GM06990 (cell line): ENCODE measurements around the gene CHN2.

Source experiments
- DNase-seq: peaks from one replicate; pipeline ENCODE4 v3.0.0-alpha.2; 2011; ENCODE audit not compliant: insufficient read length; ENCODE audit errors: extremely low read depth
- H3K27me3 ChIP-seq: replicated peaks from 2 replicates; pipeline ENCODE4 v1.6.0; 2011; ENCODE audit warnings: low read length; ENCODE audit not compliant: control insufficient read depth, insufficient read depth
- H3K36me3 ChIP-seq: 2 replicates; pipeline ENCODE4 v1.5.1; 2011; ENCODE audit warnings: low read length; ENCODE audit not compliant: control insufficient read depth, insufficient read depth
- H3K4me3 ChIP-seq: replicated peaks from 2 replicates; pipeline ENCODE4 v1.5.1; 2011; ENCODE audit warnings: low read depth, mild to moderate bottlenecking, control low read depth, low read length
- CTCF ChIP-seq: IDR thresholded peaks from 2 replicates; pipeline ENCODE4 v1.5.1; 2011; ENCODE audit warnings: low read length, control low read depth, mild to moderate bottlenecking, inconsistent platforms; ENCODE audit not compliant: insufficient read depth, poor library complexity, severe bottlenecking

CHN2 gene

DNA sequence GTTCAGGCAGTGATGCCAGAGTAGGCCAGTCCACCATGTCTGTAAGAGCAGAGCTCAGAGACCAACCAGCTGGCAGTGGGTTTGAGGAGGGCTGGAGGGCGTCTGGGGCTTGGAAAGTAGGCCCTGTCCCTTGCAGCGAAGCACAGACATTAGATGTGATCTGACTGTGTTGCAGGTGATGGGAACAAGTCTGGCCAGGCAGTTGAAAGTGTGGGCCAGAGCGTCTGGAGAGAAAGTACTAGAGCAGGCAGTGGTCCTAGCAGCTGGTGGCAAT lies 53.3 kb downstream of the CHN2 start:
- TF ChIP-seq CTCF = no peak
- no peak for DNase-seq

GRCh38 chr7:29248713-29249382 lies 54.3 kb downstream of the CHN2 start:
- no peak for DNase-seq
- no peaks in the 10 kb centered on the region for H3K27me3 ChIP-seq
- no peak for TF ChIP-seq CTCF
- H3K4me3 ChIP-seq = no peak overlapping the region
- no peaks in the 10 kb centered on the region for H3K36me3 ChIP-seq

More for the DNA sequence above, 53.3 kb downstream of the CHN2 start:
- Histone ChIP-seq H3K27me3 (no peaks in the 10 kb centered on the region), H3K36me3 (no peaks in the 10 kb centered on the region), H3K4me3 (no peak overlapping the region)

- Histone ChIP-seq H3K4me3 (no peak overlapping the region), H3K27me3 (no peaks in the 10 kb centered on the region), H3K36me3 (no peaks in the 10 kb centered on the region)
- no peak for TF ChIP-seq CTCF
- DNase-seq = no peak
Measured at GRCh38 chr7:29249383-29249750, 54.8 kb downstream of the CHN2 start.

GRCh38 chr7:29249860-29250259 lies 55.3 kb downstream of the CHN2 start:
- Histone ChIP-seq H3K27me3 (no peaks in the 10 kb centered on the region), H3K4me3 (no peak overlapping the region), H3K36me3 (no peaks in the 10 kb centered on the region)
- DNase-seq = no peak
- TF ChIP-seq CTCF = no peak

- no peak for TF ChIP-seq CTCF
- Histone ChIP-seq H3K4me3 (no peak overlapping the region), H3K36me3 (no peaks in the 10 kb centered on the region), H3K27me3 (no peaks in the 10 kb centered on the region)
- no peak for DNase-seq
Measured at GRCh38 chr7:29253225-29253624, 58.6 kb downstream of the CHN2 start.

DNA sequence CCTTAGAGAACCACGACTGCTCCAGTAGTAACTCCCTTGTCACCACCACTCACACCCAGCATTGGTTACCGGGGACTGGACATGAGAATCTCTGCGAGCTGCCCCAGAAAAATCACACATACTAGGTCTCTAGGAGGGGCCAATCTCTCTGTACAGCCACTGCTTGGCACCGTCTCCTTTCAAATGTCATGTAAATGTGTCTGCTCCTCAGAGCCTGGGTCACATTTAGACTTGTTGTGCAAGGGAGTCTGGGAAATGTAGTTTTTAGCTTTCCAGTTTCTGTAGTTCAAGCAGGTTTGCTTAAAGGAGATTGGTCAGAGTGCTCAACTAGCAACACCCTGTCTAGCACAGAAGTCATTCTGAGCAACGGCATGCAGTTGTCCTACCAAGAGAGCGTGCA lies 60.0 kb downstream of the CHN2 start:
- no peaks in the 10 kb centered on the region for H3K27me3 ChIP-seq
- no peaks in the 10 kb centered on the region for H3K36me3 ChIP-seq
- DNase-seq = no peak
- no peak for TF ChIP-seq CTCF
- H3K4me3 ChIP-seq = no peak overlapping the region
